H9 (cell line): ENCODE data around the gene TBC1D5. TPM values are rescaled to one million over a fixed set of nuclear protein-coding genes. Genes with fewer than 3 reads are reported as not detected.

Source experiments
- DNase-seq: peaks from one replicate; pipeline ENCODE4 v3.0.0-alpha.2; 2017
- H2AFZ ChIP-seq: one replicate; pipeline ENCODE4 v1.6.1; 2013; ENCODE audit warnings: mild to moderate bottlenecking, low read length, control low read depth, moderate library complexity
- H2AK5ac ChIP-seq: 2 replicates; pipeline ENCODE4 v1.6.1; 2013; ENCODE audit warnings: low read length, control low read depth, mixed read lengths; ENCODE audit not compliant: insufficient read length
- H2BK120ac ChIP-seq: one replicate; pipeline ENCODE4 v1.6.1; 2013; ENCODE audit warnings: low read depth, mild to moderate bottlenecking, low read length, control low read depth, inconsistent platforms; ENCODE audit not compliant: poor library complexity, severe bottlenecking
- H2BK12ac ChIP-seq: 2 replicates; pipeline ENCODE4 v1.6.1; 2013; ENCODE audit warnings: low read length, control low read depth, mixed read lengths, low read depth; ENCODE audit not compliant: insufficient read length
- H2BK15ac ChIP-seq: 2 replicates; pipeline ENCODE4 v1.6.1; 2013; ENCODE audit warnings: low read depth, low read length, control low read depth
- H2BK20ac ChIP-seq: one replicate; pipeline ENCODE4 v1.6.1; 2013; ENCODE audit warnings: low read depth, mild to moderate bottlenecking, low read length, control low read depth, inconsistent platforms; ENCODE audit not compliant: poor library complexity, severe bottlenecking
- H2BK5ac ChIP-seq: 2 replicates; pipeline ENCODE4 v1.6.1; 2013; ENCODE audit warnings: low read length, control low read depth, mixed read lengths; ENCODE audit not compliant: insufficient read length
- H3K14ac ChIP-seq: 2 replicates; pipeline ENCODE4 v1.6.1; 2013; ENCODE audit warnings: low read length, control low read depth; ENCODE audit not compliant: insufficient read depth
- H3K18ac ChIP-seq: 2 replicates; pipeline ENCODE4 v1.6.1; 2013; ENCODE audit warnings: low read depth, mild to moderate bottlenecking, mixed read lengths, low read length, control low read depth; ENCODE audit not compliant: insufficient read length
- H3K23ac ChIP-seq: 2 replicates; pipeline ENCODE4 v1.6.1; 2013; ENCODE audit warnings: low read length, control low read depth, mixed read lengths, low read depth; ENCODE audit not compliant: insufficient read length
- H3K23me2 ChIP-seq: 2 replicates; pipeline ENCODE4 v1.6.1; 2013; ENCODE audit warnings: low read depth, mild to moderate bottlenecking, mixed read lengths, low read length, control low read depth; ENCODE audit not compliant: insufficient read length, poor library complexity, severe bottlenecking
- H3K27ac ChIP-seq: 2 replicates; pipeline ENCODE4 v1.5.1; 2013; ENCODE audit warnings: low read length, control low read depth, mixed read lengths, low read depth; ENCODE audit not compliant: insufficient read length
- H3K27me3 ChIP-seq: 2 replicates; pipeline ENCODE4 v1.6.1; 2013; ENCODE audit warnings: low read length, control low read depth, inconsistent platforms; ENCODE audit not compliant: insufficient read depth
- H3K4ac ChIP-seq: 2 replicates; pipeline ENCODE4 v1.6.1; 2013; ENCODE audit warnings: low read depth, mild to moderate bottlenecking, control low read depth, inconsistent platforms, low read length, moderate library complexity
- H3K4me1 ChIP-seq: 2 replicates; pipeline ENCODE4 v1.6.1; 2013; ENCODE audit warnings: low read length, control low read depth, inconsistent platforms; ENCODE audit not compliant: insufficient read depth
- H3K4me2 ChIP-seq: 2 replicates; pipeline ENCODE4 v1.6.1; 2013; ENCODE audit warnings: low read length, control low read depth, mixed read lengths; ENCODE audit not compliant: insufficient read length, insufficient read depth
- H3K56ac ChIP-seq: 2 replicates; pipeline ENCODE4 v1.6.1; 2013; ENCODE audit warnings: low read depth, mild to moderate bottlenecking, mixed read lengths, low read length, control low read depth; ENCODE audit not compliant: insufficient read length
- H3K79me1 ChIP-seq: 2 replicates; pipeline ENCODE4 v1.6.1; 2013; ENCODE audit warnings: low read depth, mild to moderate bottlenecking, moderate library complexity, low read length, control low read depth, inconsistent platforms; ENCODE audit not compliant: insufficient read depth, poor library complexity, severe bottlenecking
- H3K79me2 ChIP-seq: 2 replicates; pipeline ENCODE4 v1.6.1; 2013; ENCODE audit warnings: low read length, control low read depth, inconsistent platforms; ENCODE audit not compliant: insufficient read depth
- H3K9ac ChIP-seq: 2 replicates; pipeline ENCODE4 v1.6.1; 2013; ENCODE audit warnings: low read length, control low read depth, mixed read lengths; ENCODE audit not compliant: insufficient read length; ENCODE audit errors: extremely low read depth
- H3K9me3 ChIP-seq: one replicate; pipeline ENCODE4 v1.6.1; 2013; ENCODE audit warnings: low read depth, low read length, inconsistent platforms; ENCODE audit not compliant: control insufficient read depth
- H3T11ph ChIP-seq: one replicate; pipeline ENCODE4 v1.6.1; 2013; ENCODE audit warnings: mild to moderate bottlenecking, low read length, control low read depth, inconsistent platforms
- H4K20me1 ChIP-seq: one replicate; pipeline ENCODE4 v1.6.1; 2013; ENCODE audit not compliant: control insufficient read depth, insufficient read length, insufficient read depth
- H4K5ac ChIP-seq: 2 replicates; pipeline ENCODE4 v1.6.1; 2013; ENCODE audit warnings: low read depth, mild to moderate bottlenecking, mixed read lengths, low read length, control low read depth; ENCODE audit not compliant: insufficient read length
- H4K8ac ChIP-seq: replicated peaks from 2 replicates; pipeline ENCODE4 v1.6.1; 2013; ENCODE audit warnings: low read length, control low read depth, mixed read lengths, low read depth; ENCODE audit not compliant: insufficient read length
- H4K91ac ChIP-seq: 2 replicates; pipeline ENCODE4 v1.6.1; 2013; ENCODE audit warnings: low read depth, mild to moderate bottlenecking, moderate library complexity, mixed read lengths, low read length, control low read depth; ENCODE audit not compliant: insufficient read length
- H3K27ac Mint-ChIP-seq, 3 experiments: 2 replicates in 2 of 3; 3 replicates in 1 of 3; pipeline ENCODE4 v1.8.0; 2020 to 2021; ENCODE audit warnings: mixed read lengths in 3 of 3, mild to moderate bottlenecking in 1 of 3, moderate library complexity in 1 of 3
- H3K27me3 Mint-ChIP-seq: 2 replicates; pipeline ENCODE4 v1.8.0; 2021; ENCODE audit warnings: low read depth, mild to moderate bottlenecking, moderate library complexity, mixed read lengths
- H3K36me3 Mint-ChIP-seq, 3 experiments: 2 replicates in 2 of 3; 3 replicates in 1 of 3; pipeline ENCODE4 v1.8.0; 2020 to 2021; ENCODE audit warnings: low read depth in 3 of 3, mixed read lengths in 3 of 3; ENCODE audit not compliant: insufficient read depth in 1 of 3
- H3K4me1 Mint-ChIP-seq, 2 experiments: 2 replicates each; pipeline ENCODE4 v1.8.0; 2020; ENCODE audit warnings: mixed read lengths in 2 of 2
- H3K4me3 Mint-ChIP-seq, 2 experiments: 2 replicates in 1 of 2; 3 replicates in 1 of 2; pipeline ENCODE4 v1.8.0; 2020 to 2021; ENCODE audit warnings: mild to moderate bottlenecking in 2 of 2, mixed read lengths in 2 of 2, moderate library complexity in 1 of 2
- H3K9me3 Mint-ChIP-seq, 2 experiments: 2 replicates in 1 of 2; 3 replicates in 1 of 2; pipeline ENCODE4 v1.8.0; 2020; ENCODE audit warnings: mild to moderate bottlenecking in 2 of 2, mixed read lengths in 2 of 2, moderate library complexity in 1 of 2
- CTCF ChIP-seq: fragments of 200-600 bp; sonication (generic); conservative IDR thresholded peaks from 3 replicates; pipeline ENCODE4 v1.8.0; 2021; ENCODE audit warnings: antibody characterized with exemption, mild to moderate bottlenecking
- WGBS: extraction: QIAGEN DNeasy Blood & Tissue Kit; methylation state at CpG from one replicate; pipeline ENCODE4 v1.1.7; 2013; ENCODE audit warnings: missing lambda C conversion rate, low lambda C conversion rate, mixed read lengths; ENCODE audit not compliant: insufficient read length; ENCODE audit errors: extremely low coverage; 5-methylcytosine and 5-hydroxymethylcytosine counted together
- total RNA-seq: library from RNA; stranded (reverse); gene quantifications from 2 replicates; pipeline ENCODE4 v1.2.1, GENCODE V29; 2021

TBC1D5 gene
- total RNA-seq, 1 experiment from 2014 or later = 25.0 TPM

GRCh38 chr3:17639765-17640164 lies 102.7 kb downstream of the TBC1D5 start:
- no peak overlapping the region for H4K5ac ChIP-seq
- no peak overlapping the region for H2BK5ac ChIP-seq
- no peaks in the 10 kb centered on the region; the same call in 1 of the 2 replicates for H3K4me1 ChIP-seq
- no peak overlapping the region for H2BK20ac ChIP-seq
- no peak overlapping the region for H3K4me2 ChIP-seq
- no peaks in the 10 kb centered on the region for H3K27me3 ChIP-seq
- no peak overlapping the region for H3K18ac ChIP-seq
- H3K79me1 ChIP-seq = no peaks in the 10 kb centered on the region
- no peak overlapping the region for H2BK15ac ChIP-seq
- H3K23ac ChIP-seq = no peak overlapping the region
- no peaks in the 10 kb centered on the region for H3K9me3 ChIP-seq
- no peak overlapping the region for H4K91ac ChIP-seq
- no peak for DNase-seq
- no peak overlapping the region for H3K4ac ChIP-seq
- Mint-ChIP-seq H3K9me3 (no peaks in the 10 kb centered on the region), H3K27ac (no peak overlapping the region), H3K4me1 (peaks cover 5 to 9% of the 10 kb centered on the region in 2 experiments; a peak in 3 of 4 replicates), H3K4me3 (no peak overlapping the region), H3K27me3 (no peaks in the 10 kb centered on the region), H3K36me3 (no peaks in the 10 kb centered on the region)
- H3T11ph ChIP-seq = no peak overlapping the region
- no peak overlapping the region for H4K8ac ChIP-seq
- no peak overlapping the region for H3K56ac ChIP-seq
- H2BK120ac ChIP-seq = no peak overlapping the region
- H3K79me2 ChIP-seq = no peaks in the 10 kb centered on the region
- no peaks in the 10 kb centered on the region for H3K23me2 ChIP-seq
- no peak overlapping the region for H3K27ac ChIP-seq
- H2BK12ac ChIP-seq = no peak overlapping the region
- H4K20me1 ChIP-seq = no peaks in the 10 kb centered on the region
- H3K9ac ChIP-seq = no peak overlapping the region
- no peak for TF ChIP-seq CTCF
- no peak overlapping the region for H2AFZ ChIP-seq
- H2AK5ac ChIP-seq = no peak overlapping the region
- WGBS = no CpG with 5 or more reads among the region's 2 CpGs
- no peak overlapping the region for H3K14ac ChIP-seq
